HG03469 (cell line): ENCODE data around the gene KANSL2.
"Not testable (repeated sequence)": the region's sequence is repeated elsewhere in the genome, so short reads cannot be mapped to it uniquely, and the experiment has no call there.

ENCODE experiments used
- ATAC-seq: cut with Tn5 transposase; IDR thresholded peaks from one replicate; pipeline ENCODE4 v1.9.1; 2021; ENCODE audit warnings: mild to moderate bottlenecking, moderate library complexity, moderate number of reproducible peaks; ENCODE audit not compliant: unreplicated experiment

Gene KANSL2

GRCh38 chr12:48686037-48686595 lies 4.1 kb upstream of the KANSL2 start:
- ATAC-seq, result no peak

- ATAC-seq, result no peak
These were observed 1.5 kb upstream of the KANSL2 start for GRCh38 chr12:48683534-48683933.

- ATAC-seq, result no peak
These were observed 889 bp upstream of the KANSL2 start for GRCh38 chr12:48682927-48683326.

GRCh38 chr12:48682533-48682905 lies 481 bp upstream of the KANSL2 start:
- not testable (repeated sequence) for ATAC-seq

- no peak for ATAC-seq
These were observed 684 bp downstream of the KANSL2 start for GRCh38 chr12:48681399-48681709.

- no peak for ATAC-seq
These were observed 1.2 kb downstream of the KANSL2 start for GRCh38 chr12:48680861-48681260.

- no peak for ATAC-seq
These were observed 3.4 kb downstream of the KANSL2 start for GRCh38 chr12:48678551-48679185.

- ATAC-seq, result no peak
These were observed 10.7 kb downstream of the KANSL2 start for GRCh38 chr12:48671231-48671856.

GRCh38 chr12:48668996-48669395 lies 13.0 kb downstream of the KANSL2 start:
- ATAC-seq, result no peak

- ATAC-seq, result no peak
These were observed 22.2 kb downstream of the KANSL2 start for GRCh38 chr12:48659863-48660262.

GRCh38 chr12:48651681-48652080 lies 30.4 kb downstream of the KANSL2 start:
- ATAC-seq, result no peak

GRCh38 chr12:48645354-48645753 lies 36.7 kb downstream of the KANSL2 start:
- ATAC-seq, result not testable (repeated sequence)

GRCh38 chr12:48643011-48643410 lies 39.0 kb downstream of the KANSL2 start:
- no peak for ATAC-seq

GRCh38 chr12:48641752-48642555 lies 40.1 kb downstream of the KANSL2 start:
- not testable (repeated sequence) for ATAC-seq

GRCh38 chr12:48640854-48641253 lies 41.2 kb downstream of the KANSL2 start:
- ATAC-seq, result no peak

GRCh38 chr12:48640428-48640827 lies 41.6 kb downstream of the KANSL2 start:
- ATAC-seq, result no peak

GRCh38 chr12:48631071-48631470 lies 51.0 kb downstream of the KANSL2 start:
- ATAC-seq, result no peak

GRCh38 chr12:48630346-48630745 lies 51.7 kb downstream of the KANSL2 start:
- no peak for ATAC-seq

GRCh38 chr12:48629541-48629940 lies 52.5 kb downstream of the KANSL2 start:
- no peak for ATAC-seq

GRCh38 chr12:48627556-48627955 lies 54.5 kb downstream of the KANSL2 start:
- ATAC-seq, result no peak

- not testable (repeated sequence) for ATAC-seq
These were observed 59.0 kb downstream of the KANSL2 start for GRCh38 chr12:48622997-48623396.

- ATAC-seq, result peak; percentile 65
These were observed 63.5 kb downstream of the KANSL2 start for GRCh38 chr12:48618541-48618940.
